ENCODE results near the gene KCNH2.

Gene KCNH2

DNA sequence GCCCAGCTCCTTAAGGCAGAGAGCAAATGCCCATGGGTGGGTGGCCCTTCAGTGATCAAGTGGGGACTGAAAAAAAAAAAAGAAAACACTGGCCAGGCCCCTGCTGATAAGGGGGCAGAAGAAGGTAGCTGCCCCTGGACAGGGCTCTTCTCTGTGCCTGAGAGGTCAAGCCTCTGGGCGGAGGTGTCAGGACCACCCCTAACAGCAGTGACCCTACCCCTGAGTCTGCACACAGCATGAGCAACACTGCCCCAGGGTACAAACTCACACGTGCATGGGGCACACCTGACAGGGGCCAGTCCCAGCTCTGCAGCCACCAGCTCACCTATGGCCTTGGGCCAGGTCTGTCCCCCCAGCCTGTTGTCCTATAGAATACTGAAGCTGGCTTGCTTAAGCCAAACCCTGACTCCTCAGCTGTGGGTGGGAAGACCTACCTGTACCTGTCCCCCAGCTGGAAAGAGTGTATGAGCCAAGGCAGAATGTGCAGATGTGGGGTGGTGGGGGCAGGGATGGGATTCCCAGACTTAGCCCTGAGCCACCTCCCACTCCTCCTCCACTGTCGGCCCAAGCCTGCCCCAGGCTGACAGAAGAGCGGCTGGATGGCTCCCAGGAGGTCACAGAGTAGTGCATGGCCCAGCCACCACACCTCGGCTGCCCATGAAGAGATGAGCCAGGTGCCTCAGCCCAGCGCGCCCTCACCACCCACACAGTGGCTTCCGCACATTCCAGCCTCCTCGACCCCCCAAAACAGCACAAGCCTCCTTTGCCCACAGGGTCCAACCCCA, 23.7 kb downstream of the KCNH2 start:
- DNase-seq = no peak
- in situ Hi-C loops (cut with MboI; ENCODE audit: low pct_unique_long_range_greater_than_20kb, low sequenced_read_pairs) = no loop called here

DNA sequence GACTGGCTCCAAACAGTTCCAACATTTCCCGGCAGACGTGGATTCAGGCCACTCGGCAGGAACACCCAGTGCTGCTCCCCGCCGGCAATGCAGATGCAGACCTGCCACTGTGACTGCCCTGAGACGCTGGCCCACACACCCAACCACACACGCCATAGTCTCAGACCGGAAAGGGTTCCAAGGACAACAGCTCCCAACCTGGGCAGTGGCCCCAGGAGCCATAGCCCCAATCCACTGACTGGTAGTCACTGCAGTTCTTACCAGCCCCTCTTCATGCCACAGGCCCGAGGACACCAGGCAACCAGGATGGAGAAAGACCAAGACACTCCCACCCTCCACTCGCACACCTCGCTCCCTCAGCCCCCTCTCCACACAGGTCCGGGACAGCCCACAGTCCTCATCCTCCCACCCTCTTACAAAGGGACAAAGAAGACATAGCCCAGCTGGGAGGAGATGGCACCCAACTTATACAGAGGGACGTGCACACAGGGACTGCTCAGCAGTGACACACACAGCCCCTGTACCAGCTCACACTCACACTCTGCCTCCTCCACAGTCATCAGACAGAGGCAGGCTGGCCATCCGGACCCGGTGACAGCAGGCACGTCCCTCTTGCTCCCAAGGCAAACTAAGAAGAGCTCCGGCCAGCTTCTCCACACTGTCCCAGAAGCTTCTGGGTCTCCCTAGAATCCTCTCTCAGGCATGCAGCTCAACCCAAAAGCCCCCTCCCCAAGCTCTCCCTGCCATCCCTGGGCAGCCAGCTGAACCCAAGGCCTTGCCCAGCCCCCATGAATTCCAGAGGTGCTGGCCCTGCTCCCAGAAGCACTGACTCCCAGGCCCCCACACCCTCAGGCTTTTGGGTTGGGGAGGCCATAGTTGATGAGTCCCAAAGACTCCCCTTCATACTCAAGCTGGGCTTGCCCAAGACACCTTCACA, 24.8 kb downstream of the KCNH2 start:
- in situ Hi-C loops (cut with MboI; ENCODE audit: low pct_unique_long_range_greater_than_20kb, low sequenced_read_pairs) = no loop called here
- no peak for DNase-seq

DNA sequence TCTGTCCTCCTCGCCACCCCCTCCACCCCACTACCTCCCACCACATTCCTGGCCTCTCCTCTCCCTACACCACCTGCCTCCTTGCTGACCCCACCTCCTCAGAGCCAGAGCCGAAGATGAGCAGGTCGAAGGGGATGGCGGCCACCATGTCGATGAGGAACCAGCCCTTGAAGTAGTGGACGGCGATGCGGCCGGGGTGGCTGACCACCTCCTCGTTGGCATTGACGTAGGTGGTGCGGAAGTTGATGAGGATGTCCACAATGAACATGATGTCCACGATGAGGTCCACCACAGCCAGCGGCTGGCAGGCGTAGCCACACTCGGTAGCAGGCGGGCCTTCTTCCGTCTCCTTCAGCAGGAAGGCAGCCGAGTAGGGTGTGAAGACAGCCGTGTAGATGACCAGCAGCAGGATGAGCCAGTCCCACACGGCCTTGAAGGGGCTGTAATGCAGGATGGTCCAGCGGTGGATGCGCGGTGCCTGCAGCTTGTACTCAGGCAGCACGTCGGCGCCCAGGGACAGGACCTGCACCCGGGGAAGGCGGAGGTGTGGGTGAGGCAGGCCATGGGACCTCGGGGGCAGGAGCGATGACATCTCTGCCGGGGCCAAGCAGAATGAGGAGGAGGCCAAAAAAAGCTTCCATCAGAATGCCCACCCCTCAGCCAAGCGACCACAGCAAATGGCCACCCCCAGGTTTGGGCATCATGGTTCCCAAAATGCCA, 25.6 kb downstream of the KCNH2 start:
- in situ Hi-C loops (cut with MboI; ENCODE audit: low pct_unique_long_range_greater_than_20kb, low sequenced_read_pairs) = no loop called here
- no peak for DNase-seq

DNA sequence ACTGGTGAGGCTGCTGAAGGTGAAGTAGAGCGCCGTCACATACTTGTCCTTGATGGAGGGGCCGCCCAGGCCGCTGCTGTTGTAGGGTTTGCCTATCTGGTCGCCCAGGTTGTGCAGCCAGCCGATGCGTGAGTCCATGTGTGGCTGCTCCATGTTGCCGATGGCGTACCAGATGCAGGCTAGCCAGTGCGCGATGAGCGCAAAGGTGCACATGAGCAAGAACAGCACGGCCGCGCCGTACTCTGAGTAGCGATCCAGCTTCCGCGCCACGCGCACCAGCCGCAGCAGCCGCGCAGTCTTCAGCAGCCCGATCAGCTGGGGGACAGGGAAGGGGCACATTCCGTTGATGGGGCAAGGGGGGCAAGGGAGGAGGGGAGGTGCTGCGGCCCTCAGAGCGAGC, 26.6 kb downstream of the KCNH2 start:
- no peak for DNase-seq
- in situ Hi-C loops (cut with MboI; ENCODE audit: low pct_unique_long_range_greater_than_20kb, low sequenced_read_pairs) = no loop called here

DNA sequence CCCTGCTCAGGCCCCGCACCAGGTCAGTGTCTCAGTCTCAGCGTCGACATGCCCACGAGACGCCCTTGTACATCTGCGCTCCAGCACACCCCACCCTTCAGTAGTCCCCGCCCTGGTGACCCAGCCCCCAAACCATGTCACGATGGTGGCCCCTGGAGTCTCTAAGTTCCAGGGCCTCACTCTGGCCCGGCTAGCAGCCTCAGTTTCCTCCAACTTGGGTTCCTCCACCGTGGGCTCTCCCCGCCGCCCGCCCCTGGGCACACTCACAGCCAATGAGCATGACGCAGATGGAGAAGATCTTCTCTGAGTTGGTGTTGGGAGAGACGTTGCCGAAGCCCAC, 27.0 kb downstream of the KCNH2 start:
- no peak for DNase-seq
- in situ Hi-C loops (cut with MboI; ENCODE audit: low pct_unique_long_range_greater_than_20kb, low sequenced_read_pairs) = no loop called here

DNA sequence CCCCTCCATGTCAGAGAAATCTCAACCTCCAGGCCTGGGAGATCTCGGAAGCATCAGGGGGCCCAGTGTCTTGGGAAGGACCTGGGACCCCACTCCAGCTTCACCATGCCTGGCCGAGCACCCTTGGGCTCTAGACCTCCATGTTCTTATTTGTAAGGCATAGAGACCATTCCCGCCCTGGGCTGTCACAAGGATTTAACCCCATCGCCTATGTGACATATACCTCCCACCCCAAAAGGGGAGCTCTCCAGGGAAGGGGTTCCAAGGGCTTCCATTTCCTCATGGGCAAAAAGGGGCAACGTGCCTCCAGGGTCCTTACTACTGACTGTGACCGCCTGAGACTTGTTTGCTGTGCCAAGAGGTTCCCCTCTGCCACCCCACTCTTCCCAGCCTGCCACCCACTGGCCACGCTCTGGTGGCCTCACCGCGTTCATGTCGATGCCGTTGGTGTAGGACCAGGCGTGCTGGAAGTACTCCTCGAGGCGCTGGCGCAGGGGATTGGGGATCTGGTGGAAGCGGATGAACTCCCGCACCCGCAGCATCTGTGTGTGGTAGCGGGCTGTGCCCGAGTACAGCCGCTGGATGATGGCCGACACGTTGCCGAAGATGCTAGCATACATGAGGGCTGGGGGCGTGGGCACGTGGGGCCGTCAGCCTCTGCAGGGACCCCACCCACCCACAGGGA, 27.5 kb downstream of the KCNH2 start:
- in situ Hi-C loops (cut with MboI; ENCODE audit: low pct_unique_long_range_greater_than_20kb, low sequenced_read_pairs) = no loop called here
- no peak for DNase-seq

DNA sequence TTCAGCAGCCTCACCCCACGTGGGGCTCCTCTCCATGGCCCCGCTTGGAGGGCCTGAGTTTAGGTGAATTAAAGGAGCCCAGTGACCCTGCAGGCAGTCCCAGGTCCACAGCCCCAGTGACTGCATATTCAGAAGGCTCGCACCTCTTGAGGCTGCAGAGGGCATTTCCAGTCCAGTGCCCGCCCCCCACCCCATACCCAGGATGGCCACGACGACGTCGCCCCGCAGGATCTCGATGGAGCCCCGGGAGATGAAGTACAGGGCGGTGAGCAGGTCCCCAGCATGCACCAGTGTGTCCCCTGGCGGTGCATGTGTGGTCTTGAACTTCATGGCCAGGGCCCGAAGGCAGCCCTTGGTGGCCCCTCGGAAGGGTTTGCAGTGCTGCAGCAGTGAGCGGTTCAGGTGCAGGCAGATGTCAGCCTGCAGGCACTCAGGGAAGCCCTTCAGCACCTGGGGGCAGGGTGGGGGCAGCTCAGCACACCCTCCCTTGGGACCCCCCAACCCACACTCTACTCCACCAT, 28.1 kb downstream of the KCNH2 start:
- in situ Hi-C loops (cut with MboI; ENCODE audit: low pct_unique_long_range_greater_than_20kb, low sequenced_read_pairs) = no loop called here
- no peak for DNase-seq

DNA sequence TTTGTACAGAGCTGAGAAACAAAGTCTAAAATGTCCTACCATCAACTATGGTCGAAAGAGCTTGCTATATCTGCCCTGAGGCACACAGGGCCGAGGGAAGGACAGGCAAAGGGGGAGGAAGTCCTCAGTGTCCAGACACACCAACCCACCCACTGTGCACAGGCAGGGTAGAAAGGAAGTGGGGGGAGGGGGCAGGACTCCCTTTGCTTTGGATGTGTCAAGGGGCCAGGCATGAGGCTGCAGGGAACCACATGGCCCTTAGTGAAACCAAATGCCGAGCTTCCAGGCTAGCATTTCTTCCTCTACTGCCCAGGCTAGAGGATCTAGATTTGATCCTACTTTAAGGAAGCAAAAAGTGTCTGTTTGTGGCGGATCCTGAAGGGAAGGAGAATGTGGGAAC, 28.6 kb downstream of the KCNH2 start:
- in situ Hi-C loops (cut with MboI; ENCODE audit: low pct_unique_long_range_greater_than_20kb, low sequenced_read_pairs) = no loop called here
- DNase-seq = peak; percentile 72

DNA sequence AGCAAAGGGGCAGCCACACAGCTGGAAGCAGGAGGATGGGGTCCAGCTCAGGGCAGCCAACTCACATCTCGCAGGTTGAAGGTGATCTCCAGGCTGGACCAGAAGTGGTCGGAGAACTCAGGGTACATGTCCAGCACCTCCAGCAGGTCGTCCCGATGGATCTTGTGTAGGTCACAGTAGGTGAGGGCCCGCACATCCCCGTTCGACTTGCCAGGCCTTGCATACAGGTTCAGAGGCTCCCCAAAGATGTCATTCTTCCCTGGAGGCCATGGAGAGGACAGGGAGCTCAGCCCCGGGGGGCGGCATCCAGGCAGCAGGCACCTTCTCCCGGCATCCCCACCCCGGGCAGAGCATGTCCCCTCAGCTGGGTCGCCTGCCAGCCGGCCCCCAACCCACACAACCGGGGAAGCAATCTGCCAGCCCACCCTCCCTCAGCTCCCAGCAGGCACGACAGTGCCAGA, 29.3 kb downstream of the KCNH2 start:
- no peak for DNase-seq
- in situ Hi-C loops (cut with MboI; ENCODE audit: low pct_unique_long_range_greater_than_20kb, low sequenced_read_pairs) = no loop called here

DNA sequence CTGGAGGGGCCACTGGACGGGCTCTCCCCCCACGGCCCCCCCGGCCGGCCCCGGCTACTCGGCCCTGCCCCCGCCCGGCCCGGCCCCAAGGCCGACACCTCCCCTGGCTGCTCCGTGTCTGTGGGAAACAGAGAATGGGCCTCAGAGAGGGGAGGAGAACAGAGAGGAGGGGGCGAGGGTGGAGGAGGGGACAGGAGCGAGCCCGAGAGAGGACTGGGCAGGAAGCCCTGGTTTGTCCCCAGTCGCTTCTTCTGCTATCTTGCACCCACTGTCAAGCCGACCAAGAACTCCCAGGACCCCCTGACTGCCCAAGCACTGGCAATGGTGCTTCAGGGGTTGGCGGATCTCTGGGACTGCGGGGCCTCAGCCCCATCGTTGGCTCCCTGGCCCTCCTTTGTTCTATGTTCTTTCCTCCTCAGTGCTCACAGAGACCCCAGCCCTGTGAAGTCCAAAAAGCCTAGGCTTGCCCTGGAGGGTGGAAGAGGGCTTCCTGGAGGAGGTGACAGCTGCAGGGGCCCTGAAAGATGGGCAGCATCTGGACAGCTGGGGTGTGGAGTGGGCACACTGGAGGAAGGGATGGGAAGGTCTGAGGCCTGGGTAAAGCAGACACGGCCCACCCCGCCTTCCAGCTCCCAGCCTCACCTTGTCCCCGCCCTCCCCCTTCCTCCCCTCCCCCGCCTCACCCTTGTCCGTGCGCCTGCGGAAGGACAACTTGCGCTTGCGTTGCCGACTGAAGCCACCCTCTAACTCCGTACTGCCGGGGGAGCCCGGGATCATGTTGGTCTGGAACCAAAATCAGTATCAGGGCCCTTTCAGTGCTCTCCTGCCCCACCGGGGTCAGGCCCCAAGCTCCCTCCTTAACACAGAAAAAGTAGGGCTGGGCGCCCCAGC, 30.1 kb downstream of the KCNH2 start:
- DNase-seq = no peak

DNA sequence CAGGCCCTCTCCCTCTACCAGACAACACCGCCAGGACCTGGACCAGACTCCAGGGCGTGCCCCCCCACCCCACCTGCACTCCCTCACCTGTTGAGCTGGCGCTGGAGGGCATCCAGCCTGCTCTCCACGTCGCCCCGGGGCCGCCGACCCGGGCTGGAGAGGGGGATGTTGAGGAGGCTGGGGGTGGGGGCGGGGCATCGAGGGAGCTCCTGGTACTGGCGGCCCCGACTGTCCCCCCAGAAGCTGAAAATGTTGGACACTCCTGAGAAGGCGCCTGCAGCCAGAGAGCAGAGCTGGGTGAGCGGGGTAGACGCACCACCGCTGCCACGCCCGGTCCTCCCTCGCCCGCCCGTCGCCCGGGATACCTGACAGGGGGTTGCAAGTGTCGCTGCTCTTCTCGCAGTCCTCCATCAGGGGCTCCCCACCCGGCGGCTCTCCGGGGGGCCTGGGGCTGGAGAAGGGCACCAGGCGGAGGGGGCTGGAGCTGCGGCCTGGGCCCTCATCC, 30.8 kb downstream of the KCNH2 start:
- DNase-seq = no peak

More for the DNA sequence above, 30.1 kb downstream of the KCNH2 start:
- in situ Hi-C loops (cut with MboI; ENCODE audit: low pct_unique_long_range_greater_than_20kb, low sequenced_read_pairs) = no loop called here

DNA sequence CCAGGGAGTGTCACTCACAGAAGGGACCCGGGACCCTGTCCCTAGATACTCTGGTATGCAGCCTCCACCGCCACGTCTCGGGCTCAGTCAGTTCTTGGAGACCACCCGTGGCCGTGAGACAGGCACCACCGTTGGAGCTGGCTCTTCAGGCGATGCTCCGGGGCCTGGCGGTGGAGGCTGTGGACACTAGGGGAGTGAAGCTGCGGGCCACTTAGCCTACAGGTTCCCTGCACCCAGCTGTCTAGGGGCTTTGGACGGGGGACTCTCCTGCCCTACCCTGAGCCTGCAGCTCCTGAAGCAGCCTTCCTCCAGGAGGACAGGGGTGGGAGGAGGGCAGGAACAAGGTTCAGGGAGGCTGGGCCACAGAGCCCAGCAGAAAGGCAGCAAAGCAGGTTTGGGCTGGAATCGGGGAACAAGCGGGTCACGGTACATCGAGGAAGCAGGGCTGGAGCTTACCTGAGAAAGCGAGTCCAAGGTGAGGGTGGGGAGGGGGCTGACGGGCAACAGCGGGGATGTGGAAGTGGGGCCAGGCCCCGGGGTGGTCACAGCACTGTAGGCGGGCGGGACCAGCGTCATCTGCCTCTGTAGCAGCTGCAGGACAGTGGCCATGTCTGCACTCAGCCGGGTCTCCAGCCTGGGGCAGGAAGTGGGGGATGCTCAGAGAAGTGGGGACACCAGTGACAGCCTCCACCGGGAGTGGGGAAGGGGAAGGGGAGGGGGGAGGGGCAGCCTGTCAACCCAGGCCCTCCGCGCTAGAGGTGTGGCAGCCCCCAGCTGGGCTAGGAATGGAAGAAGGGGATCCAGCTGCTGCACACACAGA, 31.5 kb downstream of the KCNH2 start:
- DNase-seq = no peak
- in situ Hi-C loops (cut with MboI; ENCODE audit: low pct_unique_long_range_greater_than_20kb, low sequenced_read_pairs) = no loop called here

More for the DNA sequence above, 30.8 kb downstream of the KCNH2 start:
- in situ Hi-C loops (cut with MboI; ENCODE audit: low pct_unique_long_range_greater_than_20kb, low sequenced_read_pairs) = no loop called here

DNA sequence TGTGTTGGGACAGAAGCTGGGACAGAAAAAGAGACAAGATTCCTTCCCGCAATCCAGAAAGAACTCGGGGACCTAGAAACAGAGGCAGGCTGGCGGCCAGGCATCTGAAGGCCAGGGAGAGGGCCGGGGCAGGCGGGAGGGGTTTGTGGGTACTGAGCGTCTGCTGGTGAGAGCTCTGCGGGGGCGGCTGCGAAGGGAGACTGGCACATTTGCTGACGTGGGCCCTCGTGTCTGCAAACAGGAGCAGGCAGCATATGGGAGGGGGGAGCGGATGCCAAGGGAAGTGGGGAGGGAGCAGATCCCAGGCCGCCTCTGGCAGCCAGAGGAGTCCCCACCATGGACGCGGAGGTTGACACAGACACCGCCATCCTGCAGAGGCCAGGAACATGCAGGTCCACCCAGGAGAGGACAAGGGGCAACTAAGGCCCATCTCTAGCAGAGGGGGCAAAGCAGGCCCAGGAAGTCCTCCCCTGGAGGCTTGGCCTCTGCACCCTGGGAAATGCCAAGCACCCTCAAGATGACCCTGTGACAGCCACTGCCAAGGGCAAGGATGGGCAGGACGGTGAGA, 32.2 kb downstream of the KCNH2 start:
- DNase-seq = no peak
- in situ Hi-C loops (cut with MboI; ENCODE audit: low pct_unique_long_range_greater_than_20kb, low sequenced_read_pairs) = no loop called here

DNA sequence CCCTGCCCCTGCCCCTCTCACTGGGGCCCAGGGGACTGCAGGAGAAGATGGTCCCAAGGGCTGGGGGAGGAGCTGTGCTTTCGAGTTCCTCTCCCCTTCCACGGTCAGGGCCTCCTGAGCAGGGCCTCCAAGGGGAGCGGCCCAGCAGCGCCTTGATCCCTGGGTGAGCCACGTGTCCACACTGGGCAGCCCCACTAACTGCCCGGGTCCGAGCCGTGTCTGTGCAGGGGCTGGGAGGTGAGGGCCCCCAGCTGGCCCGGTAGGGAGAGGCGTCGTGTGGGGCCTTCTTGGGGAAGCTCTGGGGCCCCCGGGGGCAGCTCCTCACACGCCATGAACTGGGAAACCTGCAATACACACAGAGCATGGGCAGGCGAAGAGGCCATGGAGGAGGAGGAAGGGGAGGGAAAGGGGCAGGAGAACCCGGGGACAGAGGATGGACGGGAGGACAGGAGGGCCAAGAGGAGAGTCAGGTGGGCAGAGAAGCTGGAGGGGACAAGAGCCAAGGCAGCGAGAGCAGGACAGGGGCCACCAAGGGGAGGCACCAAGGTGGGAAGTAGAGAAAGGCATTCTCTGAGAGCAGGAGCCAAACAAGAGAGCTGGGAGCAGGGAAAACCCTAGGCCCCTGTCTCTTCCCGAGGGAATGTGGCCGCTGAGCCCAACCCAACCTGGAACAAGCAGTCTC, 32.8 kb downstream of the KCNH2 start:
- in situ Hi-C loops (cut with MboI; ENCODE audit: low pct_unique_long_range_greater_than_20kb, low sequenced_read_pairs) = no loop called here

DNA sequence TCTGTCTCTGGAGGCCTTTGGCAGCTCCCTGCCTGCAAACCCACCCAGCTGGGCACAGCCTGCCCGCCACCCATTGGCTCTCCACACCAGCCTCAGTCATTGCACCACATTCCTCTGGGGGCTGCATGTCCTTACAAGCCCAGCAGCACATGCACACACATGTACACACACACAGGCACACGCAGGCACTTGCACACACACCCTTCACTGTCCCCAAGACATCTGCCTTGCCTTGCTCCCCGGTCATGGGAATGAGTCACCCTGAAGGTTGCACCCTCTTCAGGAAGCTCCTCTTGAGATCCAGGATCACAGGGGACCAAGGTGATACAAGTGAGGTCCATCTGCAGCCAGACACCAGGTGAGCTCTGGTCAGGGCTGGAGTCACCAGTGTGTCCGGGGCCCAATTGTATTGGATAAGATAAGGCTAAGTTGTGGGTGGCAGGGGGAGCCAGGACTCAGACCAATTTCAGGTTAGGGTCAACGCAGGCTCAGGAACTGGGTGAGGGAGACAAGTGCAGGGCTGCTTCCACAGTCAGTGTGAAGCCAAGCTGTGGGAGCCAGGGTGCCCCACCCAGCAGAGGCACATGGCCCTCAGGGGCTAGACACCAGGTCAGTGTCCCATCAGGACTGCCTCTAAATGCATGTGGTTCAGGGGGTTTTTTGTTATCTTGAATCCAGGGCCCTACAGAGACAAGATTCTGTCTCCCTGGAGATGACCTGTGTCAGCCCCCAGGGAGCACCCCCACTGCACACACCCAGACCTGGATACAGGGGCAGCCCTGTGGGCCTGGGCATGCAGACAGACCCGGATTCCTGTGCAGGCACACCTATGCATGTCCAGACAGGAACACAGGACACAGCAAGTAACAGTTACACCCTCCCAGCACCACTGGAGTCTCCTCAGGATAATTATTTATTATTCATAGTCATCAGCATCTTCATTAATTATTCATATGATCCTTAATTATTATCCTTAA, 33.8 kb downstream of the KCNH2 start:
- in situ Hi-C loops (cut with MboI; ENCODE audit: low pct_unique_long_range_greater_than_20kb, low sequenced_read_pairs) = no loop called here
- no peak for DNase-seq

More for the DNA sequence above, 32.8 kb downstream of the KCNH2 start:
- no peak for DNase-seq

Measured in KBM-7 (cell line).